ENCODE results near the gene CPXM2.
A peak's percentile ranks its signal among the peaks of the same experiment; 100 is the strongest.

The CPXM2 gene

DNA sequence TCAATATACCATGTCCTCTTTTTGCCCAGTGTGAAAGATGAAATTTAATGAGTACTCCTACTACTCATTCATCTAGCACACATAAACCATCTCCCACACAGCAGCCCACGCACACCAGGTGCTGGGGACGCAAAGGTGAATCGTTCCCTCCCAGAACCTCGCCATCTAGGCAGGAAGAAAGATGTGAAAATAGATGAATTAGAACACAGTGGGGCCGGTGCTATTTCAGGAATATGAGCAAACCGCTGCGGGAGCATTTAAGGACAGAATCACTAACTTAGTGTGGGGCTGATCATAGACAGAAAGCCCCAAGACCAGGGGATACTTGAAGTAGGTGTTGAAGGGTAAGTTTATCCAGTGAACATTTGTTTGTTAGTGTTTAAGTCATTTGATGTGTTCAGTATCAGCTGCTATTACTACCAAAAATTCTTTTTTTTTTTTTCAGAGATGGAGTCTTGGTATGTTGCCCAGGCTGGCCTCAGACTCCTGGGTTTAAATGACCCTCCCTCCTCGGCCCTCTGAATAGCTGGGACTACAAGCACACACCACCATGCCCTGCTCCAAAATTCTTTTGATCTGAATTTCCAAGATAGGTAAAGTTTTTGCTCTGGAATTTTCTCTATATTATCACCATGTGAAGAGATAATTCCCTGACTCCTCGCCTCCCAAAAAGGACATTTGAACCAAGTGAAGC is 48.8 kb downstream of the CPXM2 start:
- no peak for DNase-seq

DNA sequence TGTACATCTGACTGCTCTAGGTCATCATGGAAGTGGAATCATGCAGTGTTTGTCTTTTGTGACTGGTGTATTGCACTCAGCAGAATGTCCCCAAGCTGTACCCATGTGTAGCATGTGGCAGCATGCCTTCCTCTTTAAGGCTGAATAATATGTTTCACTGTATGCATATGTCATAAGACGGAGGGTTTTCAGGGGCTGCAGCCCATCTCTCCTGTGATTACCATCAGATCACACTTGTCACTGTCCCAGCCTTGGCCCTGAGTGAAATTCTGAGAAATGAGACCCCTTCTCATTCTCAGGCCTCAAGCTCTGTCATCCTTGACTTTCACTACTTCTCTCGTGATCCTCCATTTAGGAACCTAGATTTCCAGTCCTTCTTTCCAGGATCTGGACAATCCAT is 50.0 kb downstream of the CPXM2 start:
- DNase-seq, result no peak

DNA sequence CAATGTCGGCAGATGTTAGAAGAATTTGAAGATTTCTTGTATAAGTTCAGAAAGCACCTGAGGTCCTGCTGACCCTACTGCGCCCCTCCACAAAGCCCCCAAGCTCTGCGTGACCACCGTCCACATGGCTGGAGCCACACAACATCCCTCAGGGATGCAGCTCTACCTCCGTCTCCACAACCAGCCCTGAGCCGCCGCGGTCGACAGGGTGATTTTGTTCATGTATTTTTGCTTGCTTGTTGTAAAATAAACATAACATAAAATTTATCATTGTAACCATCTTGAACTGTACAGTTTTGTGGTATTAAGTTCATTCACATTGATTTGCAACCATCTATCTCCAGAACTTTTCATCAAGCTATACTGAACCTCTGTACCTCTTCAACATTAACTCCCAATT is 50.5 kb downstream of the CPXM2 start:
- DNase-seq, result no peak

DNA sequence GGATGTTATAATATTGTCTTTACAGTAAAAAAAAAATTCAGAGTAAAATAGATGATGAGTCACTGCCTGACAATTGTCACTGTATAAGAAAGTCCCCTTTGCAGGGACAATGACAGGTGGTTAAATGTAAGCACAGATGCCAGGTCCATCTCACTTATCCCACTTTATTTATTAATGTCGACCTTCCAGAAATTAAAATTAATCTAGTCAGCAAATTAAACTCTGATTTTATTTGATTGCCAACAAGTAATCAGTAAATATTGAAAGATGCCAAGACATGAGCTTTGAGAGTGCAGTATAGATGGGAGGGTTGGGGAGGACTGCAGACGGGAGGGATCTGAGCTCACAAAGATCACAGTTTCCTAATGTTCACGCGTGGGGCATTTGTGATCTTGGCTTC is 50.9 kb downstream of the CPXM2 start:
- no peak for DNase-seq

DNA sequence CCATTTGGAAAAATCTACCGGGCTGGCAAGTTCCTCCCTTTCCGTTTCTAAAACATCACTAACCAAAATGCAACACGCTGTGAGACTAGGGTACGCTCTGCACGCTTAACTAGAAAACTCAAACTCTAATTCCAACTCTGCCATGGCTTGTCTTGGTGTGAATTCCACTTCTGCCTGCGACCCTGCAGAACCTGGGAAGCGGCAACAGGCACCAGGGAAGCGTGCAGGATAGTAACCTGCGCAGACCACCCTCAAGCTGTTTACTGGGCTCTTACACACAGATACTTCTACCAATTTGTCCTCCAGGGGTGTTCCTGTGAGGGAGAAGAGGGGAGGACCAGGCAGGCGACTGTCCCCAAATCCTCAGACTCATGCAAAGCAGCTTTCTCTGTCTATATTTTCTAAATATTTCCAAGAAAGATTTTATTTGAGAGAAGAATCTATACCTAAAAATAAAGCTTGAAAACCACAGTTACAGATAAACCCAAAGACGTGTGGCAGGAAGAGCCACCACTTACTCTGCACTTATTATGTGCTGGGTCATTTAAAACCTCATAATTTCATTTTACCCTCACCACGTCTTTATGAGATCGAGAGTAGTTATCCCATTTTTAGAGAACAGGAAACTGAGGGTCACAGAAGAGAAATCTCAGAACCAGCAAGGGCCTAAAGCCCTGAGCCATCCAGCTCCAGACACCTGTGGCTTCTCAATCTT is 52.9 kb downstream of the CPXM2 start:
- no peak for DNase-seq

DNA sequence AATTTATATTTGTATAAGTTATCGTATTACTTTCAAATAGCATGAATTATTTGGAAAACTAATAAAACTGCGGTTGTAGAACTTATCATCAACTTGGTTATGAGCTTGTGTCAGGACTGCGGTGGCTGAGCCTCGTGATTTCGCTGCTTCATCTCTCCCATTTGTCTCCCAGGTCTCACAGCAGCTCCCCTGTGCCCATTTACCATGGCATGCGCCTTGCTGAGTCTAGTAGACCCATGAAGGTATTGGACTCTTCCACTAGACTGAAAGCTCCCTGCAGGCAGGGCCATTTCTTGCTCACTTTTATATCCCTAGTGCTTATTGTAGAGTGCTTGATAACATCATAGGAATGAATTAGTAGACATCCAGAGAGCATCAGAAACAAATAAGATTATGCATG is 53.9 kb downstream of the CPXM2 start:
- no peak for DNase-seq

DNA sequence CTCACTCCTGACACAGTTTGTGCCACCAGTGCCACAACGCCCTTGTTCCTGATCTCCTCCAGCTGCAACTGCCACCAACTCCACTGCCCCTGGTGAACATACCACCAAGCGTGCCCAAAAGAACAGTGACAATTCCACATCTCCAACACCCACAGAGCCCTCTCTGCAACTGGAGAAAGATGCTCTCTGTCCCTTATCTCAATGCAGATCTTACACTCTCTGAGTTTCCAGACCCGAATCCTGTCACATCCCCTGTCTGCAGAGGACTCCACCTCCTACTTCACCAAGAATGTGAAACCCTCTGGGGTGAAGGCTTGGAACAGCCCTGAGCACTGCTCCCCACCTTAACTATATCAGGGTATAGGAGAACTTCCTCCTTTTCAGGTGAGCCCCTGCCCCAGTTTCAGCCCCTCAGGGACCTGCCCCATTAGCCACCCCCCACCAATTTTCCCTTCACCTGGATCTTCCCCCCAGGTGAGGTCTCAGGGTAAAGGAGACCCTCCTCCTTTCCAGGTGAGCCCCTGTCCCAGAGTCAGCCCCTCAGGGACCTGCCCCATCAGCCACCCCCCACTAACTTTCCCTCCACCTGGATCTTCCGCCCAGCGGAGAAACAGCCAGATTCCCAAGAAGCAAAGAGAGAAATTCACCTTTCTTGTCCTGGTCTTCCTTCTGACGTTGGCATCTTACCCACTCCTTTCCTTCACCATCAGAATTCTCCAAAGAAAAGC is 55.0 kb downstream of the CPXM2 start:
- DNase-seq, result no peak

DNA sequence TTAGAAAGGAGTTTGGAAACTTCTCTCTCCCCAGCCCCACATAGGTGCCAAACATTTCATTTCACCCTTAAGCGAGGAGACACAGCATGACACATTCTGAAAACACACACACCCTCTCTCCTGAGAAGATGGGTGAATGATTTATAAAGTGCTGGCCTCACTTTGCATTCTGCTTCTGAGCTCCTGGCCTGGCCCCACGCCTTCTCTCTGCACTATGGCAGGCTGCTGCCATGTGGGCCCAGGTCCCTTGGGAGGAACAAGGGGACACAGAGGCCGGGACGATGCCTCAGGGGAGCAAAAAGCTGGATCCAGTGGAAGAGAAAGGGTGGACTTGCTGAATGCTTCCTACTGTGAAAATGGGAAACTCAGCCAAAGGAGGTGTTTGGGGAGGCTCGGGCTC is 56.0 kb downstream of the CPXM2 start:
- no peak for DNase-seq

DNA sequence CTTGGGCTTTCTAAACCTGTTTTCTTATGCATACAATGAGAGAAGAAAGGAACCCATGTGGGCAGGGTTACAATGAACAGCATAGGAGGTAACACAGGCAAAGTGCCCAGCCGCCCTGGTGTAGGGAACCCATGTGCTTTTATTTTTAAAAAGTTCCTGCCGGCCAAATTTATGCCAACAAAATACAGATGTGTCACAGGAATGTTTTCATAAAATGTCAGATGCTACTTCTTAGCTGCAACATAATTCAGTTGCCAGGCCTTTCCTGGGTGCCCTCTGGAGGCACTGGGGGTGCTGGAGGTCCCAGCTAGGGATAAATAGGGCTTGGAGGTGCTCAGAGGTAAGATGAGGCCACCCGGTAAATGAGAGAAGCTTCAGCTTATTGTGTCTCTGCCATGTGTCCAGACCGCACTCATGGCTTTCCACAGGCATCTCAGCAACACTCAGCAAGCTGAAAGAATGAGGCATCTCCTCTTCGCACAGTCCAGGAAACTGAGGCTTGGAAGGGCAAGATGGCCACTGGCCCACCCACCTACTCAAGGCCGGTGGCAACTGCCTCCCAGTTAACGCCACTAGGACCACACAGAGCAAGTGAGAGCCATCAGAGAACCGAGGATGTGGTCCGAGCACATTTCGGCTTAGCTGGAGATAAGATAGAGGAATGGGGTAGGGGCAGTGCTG is 58.3 kb downstream of the CPXM2 start:
- DNase-seq, result no peak

DNA sequence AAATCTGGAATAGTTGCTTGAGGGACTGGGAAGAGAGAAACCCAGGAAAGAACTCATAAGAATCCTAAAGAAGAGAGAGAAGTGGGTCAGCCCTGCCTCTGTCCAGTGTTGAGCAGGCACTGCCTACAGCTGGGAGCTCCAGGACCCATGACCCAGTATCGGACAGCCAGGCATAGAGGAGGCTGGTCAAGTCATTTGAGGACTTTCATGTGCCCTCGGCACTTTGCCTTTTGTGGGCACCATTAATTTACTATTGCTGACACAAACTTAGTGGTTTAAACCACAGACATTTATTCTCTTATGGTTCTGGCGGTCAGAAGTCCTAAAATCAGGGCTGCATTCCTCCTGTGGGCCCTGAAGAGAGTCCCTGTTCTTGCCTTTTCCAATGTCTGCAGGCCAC is 60.3 kb downstream of the CPXM2 start:
- DNase-seq, result no peak

DNA sequence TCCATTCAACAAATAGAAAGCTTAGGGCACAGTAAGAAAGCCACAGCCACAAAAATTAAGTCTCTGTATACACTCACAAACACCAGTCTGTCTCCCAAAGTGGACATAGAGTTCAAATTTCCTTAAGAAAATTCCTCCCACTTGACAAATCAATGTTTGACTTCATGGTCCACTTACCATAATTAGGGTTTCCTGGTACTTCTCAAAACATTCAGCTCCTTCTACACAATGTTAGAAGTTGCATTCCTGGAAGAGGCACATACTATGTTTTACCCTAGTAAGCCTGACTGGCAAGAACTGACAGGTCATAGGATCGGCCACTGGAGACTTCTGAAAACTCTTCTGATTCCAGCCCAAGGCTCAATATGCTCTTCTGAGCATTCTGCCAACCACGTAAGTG is 70.5 kb downstream of the CPXM2 start:
- no peak for DNase-seq

DNA sequence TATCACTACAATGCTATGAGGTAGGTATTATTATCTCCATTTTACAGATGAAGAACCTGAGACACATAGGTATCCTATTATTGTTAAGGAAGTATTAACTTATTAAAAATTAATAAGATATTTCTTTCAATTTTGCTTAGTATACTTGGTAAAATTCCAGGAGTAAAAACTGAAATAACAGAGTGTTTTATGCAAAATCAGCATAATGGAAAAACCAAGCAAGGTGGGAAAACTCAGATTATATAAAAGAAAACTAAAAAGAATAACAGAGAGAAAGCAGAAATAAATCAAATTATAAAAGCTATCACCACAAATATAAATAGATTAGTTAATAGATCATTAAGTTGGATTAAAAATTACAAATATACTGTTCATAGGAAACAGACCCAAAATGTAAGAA is 82.0 kb downstream of the CPXM2 start:
- DNase-seq, result no peak

DNA sequence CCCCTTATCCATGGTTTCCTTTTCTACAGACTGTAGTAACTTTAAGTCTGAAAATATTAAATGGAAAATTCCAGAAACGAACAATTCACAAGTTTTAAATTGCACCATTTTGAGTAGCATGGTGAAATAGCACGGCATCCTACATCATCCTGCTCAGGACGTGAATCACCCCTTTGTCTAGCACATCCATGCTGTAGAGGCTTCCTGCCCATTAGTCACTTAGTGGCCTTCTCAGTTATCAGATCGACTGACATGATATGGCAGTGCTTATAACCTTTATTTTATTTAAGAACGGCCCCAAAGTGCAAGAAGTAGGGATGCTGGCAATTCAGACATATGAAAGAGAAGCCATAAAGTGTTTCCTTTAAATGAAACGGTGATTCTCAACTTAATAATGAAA is 82.7 kb downstream of the CPXM2 start:
- DNase-seq, result peak; percentile 44 to 76

DNA sequence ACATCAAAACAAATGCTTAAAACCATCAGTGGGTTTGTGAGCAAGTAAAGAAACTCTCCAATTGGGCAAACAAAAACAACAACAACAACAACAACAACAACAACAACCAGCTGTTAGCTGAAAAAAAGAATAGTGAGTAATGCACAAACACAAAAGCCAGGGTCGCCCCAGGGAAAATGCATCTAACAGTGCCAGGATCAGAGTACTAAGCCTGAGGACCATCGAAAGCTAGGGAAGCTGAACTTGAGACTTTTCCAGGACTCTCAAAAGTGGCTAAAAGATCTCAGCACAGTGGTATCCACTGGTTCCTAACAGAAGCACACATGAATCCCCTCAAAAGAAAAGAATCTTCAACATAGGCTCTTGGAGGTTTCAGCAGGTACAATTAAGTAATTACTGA is 83.3 kb downstream of the CPXM2 start:
- DNase-seq, result no peak

DNA sequence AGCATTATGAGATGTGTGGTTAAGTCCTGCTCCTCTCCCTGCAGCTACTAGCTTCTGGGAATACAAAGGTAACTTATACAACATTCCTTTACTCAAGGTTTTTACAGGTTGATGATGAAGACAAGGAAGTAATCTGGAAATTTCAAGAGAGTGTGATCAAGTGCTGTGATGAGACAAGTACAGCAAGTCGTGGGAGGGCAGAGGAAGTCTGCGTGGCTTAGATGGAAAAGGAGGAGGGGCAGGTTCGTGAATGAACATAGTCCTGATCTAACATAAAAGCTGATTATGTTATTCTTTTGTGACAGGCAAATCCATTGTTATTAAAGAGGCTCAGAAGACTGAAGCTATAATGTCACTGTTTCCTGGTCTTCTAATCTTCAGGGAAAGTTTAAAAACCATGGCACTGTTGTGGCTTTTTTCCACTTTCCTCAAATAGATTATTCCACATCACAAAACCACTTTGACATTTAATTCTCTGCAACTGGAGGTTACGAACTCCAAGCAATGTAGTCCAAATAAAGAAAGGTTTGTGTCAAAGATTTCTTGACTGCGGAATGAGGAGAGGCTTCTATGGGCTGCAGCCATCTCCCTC is 84.1 kb downstream of the CPXM2 start:
- no peak for DNase-seq

DNA sequence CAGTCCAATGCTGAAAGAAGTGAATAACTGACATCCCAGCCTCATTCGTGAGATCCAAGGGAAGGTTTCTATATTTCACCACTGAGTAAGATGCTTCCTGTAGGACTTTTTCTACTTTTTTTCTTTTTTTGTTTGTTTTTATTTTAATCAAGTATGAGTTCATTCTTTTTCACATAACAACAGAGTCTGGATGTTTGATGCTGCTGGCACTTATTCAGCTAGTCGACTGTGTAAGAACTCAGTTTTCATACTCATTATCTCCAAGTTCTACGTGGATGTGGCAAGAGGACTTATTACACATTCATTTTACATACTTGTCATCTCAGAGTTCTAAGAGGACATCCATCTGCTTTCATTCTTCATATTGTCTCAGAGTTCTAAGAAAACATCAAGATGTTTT is 86.9 kb downstream of the CPXM2 start:
- DNase-seq, result no peak

DNA sequence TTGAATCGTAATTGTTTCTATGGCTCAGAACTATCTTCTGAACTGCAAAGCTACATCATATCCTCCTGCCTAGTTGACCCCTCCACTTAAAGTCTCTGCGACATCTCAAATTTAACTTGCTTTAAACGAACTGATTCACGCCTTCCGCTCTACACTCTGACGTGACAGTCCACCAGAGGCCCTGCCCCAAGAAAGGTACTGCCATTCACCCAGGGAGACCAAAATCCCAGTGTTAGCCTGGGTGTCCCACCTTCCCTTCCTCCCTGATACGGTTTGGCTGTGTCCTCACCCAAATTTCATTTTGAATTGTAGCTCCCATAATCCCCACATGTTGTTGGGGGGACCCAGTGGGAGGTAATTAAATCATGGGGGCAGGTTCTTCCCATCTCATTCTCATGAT is 90.8 kb downstream of the CPXM2 start:
- no peak for DNase-seq

DNA sequence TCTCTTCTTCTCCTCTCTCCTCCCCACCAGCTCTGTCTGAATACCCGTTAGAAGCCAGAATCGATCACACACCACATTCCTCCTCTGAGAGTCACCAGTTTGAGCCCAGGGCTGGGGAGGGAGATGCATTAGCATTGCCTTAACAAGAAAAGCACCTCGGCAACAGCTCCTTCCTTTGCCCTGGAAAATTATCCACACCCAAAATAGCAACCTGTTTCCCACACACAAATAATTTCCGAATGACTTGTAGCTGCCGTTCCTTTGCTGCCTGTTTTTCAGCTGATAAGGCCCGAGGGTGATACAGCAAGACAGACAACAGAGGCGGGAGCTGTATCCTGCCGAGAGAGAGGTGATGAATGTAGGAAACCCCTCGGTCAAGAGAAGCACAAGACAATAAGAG is 91.3 kb downstream of the CPXM2 start:
- no peak for DNase-seq

DNA sequence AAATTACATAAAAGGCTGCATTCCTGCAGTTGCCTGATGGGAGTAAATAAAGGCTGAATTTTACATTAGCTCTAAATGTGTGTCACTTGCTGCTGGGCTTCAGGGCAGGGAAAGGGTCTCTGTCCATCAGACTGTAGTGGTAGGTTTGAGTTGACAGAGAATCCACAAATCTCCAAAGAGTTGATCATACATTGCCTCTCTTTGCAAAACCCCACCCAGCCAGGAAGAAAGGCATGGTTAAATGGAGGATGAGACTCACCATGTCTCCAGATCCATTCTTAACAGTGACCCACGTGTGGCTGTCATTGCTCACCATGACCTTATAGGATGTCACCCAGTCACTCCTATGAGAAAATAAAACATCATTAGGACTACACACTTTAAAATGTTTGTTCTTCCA is 92.8 kb downstream of the CPXM2 start:
- no peak for DNase-seq

DNA sequence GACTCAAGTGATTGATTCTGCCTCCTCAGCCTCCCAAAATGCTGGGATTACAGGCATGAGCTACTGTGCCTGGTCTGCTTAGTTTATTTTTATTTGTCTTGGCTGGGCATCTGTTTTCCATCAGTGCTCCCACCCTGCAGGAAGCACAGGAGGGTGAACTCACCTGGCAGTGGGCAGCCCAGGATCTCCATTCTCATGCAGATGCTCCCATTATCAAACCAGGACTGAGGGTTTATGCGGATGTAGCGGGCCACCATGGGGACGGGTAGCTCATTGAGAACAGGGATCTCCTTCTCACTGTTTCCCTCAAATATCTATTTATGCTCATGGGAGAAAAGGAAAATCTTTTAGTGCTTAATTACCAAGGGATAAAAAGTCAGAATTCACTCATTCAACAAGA is 93.8 kb downstream of the CPXM2 start:
- DNase-seq, result no peak

DNA sequence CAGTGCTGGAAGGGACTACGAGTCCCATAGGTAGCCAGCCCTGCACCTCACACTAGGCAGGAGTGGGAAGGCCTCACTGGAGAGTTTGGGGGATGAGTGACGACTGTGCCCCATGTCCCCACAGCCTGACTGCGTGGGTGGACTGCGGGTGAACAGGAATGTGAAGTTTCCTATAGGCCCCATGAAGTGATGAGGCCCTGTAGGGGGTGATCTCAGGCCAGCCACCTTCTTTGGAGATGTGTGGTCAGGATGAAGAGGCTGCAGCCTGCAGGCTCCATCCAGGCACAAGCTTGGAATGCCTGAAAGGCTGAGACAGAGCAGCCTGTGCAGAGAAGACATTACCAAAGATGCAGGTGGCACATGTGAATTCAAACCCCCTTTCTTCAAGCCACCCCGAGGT is 94.9 kb downstream of the CPXM2 start:
- DNase-seq, result no peak

DNA sequence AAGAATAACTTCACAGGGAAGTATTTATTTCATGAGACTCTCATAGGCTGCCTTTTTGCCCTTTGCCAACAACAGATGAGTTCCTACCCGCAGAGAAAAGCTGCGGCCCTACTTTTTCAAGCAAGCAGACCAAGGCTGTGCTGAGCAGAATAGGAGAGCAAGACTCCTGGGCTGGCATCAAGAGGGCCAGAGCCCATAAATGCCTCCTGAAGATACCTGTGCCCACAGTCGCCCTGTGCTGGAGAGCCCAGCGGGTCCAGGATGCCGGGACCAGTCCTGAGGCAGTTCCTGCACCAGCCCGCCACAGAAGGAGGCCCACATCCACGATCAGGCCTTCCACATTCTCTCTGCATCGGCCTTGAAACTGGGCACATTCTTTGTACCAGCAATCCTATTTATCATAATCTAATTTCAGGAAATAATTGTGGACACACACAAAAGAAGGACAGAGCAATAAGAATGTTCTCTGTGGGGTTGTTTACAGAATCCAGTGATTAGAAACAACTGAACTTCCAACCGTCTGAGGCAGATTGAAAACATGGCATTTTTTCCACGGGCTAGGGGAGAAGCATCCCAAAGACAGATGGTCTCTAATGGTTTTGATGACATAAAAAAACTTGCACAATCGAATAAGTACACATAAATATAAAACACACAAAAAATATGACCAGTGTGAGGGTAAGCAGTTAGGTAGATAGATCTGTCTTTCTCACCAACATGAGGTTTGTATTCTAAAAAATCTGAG is 95.6 kb downstream of the CPXM2 start:
- DNase-seq, result no peak

Measured in SW 1271 (cell line).